IMR-90 (cell line): ENCODE data around the gene NXPE4. TPM values are rescaled to one million over a fixed set of nuclear protein-coding genes. Genes with fewer than 3 reads are reported as not detected.

Experiments
- ATAC-seq: fragments of 200-7000 bp; cut with Tn5 transposase; 2 replicates; pipeline ENCODE4 v1.9.1; 2020; ENCODE audit warnings: low read depth, mild to moderate bottlenecking, moderate library complexity
- BruUV-seq: library from RNA; stranded (reverse); fragments of 400-500 nt; replicated peaks from 2 replicates; lab custom pipeline; 2021; lab: Mats Ljungman, UMichigan
- CTCF ChIA-PET: fragments of 300-600 bp; formaldehyde crosslinking; extraction: SDS; loops from one replicate; lab custom pipeline; 2021; ENCODE audit warnings: antibody characterized with exemption; lab: Yijun Ruan, JAX
- POLR2A ChIA-PET: fragments of 300-600 bp; sonication (Branson Sonifier 250); formaldehyde crosslinking; loops from one replicate; lab custom pipeline; 2022; ENCODE audit warnings: antibody characterized with exemption; ENCODE audit not compliant: unreplicated experiment; lab: Charles Lee
- DNase-seq: peaks from one replicate; pipeline ENCODE4 v3.0.0; 2013
- H2AFZ ChIP-seq: replicated peaks from 2 replicates; pipeline ENCODE3; 2013; ENCODE audit warnings: low read length, mild to moderate bottlenecking; ENCODE audit not compliant: poor library complexity
- H2AK5ac ChIP-seq: 2 replicates; pipeline ENCODE4 v1.6.1; 2013; ENCODE audit warnings: low read depth, low read length, inconsistent platforms
- H2AK9ac ChIP-seq: replicated peaks from 2 replicates; pipeline ENCODE3; 2013; ENCODE audit warnings: mild to moderate bottlenecking, low read depth, low read length, moderate library complexity; ENCODE audit not compliant: poor library complexity
- H2BK120ac ChIP-seq: 2 replicates; pipeline ENCODE4 v1.6.1; 2013; ENCODE audit warnings: low read depth, low read length, inconsistent platforms
- H2BK15ac ChIP-seq: 3 replicates; pipeline ENCODE4 v1.6.1; 2013; ENCODE audit warnings: low read depth, low read length, inconsistent platforms
- H2BK20ac ChIP-seq: 2 replicates; pipeline ENCODE4 v1.6.1; 2013; ENCODE audit warnings: low read depth, mild to moderate bottlenecking, inconsistent platforms, low read length, moderate library complexity
- H2BK5ac ChIP-seq: 2 replicates; pipeline ENCODE4 v1.6.1; 2013; ENCODE audit warnings: mild to moderate bottlenecking, low read depth, low read length, inconsistent platforms; ENCODE audit not compliant: poor library complexity, severe bottlenecking
- H3K14ac ChIP-seq: replicated peaks from 2 replicates; pipeline ENCODE4 v1.6.1; 2013; ENCODE audit warnings: low read depth, low read length, inconsistent platforms
- H3K18ac ChIP-seq: 2 replicates; pipeline ENCODE4 v1.6.1; 2013; ENCODE audit warnings: low read depth, low read length, control low read depth
- H3K23ac ChIP-seq: 2 replicates; pipeline ENCODE4 v1.6.1; 2013; ENCODE audit warnings: low read depth, low read length, inconsistent platforms
- H3K27ac ChIP-seq: 2 replicates; pipeline ENCODE4 v1.5.1; 2013; ENCODE audit warnings: mild to moderate bottlenecking, control low read depth, low read length; ENCODE audit not compliant: insufficient read depth
- H3K27me3 ChIP-seq: 2 replicates; pipeline ENCODE4 v1.6.1; 2013; ENCODE audit warnings: low read length; ENCODE audit not compliant: control insufficient read depth, insufficient read depth
- H3K36me3 ChIP-seq: 2 replicates; pipeline ENCODE4 v1.6.1; 2013; ENCODE audit warnings: low read length, mixed read lengths; ENCODE audit not compliant: control insufficient read depth, insufficient read depth
- H3K4ac ChIP-seq: 2 replicates; pipeline ENCODE4 v1.6.1; 2013; ENCODE audit warnings: low read depth, low read length, inconsistent platforms
- H3K4me1 ChIP-seq: 2 replicates; pipeline ENCODE4 v1.6.1; 2013; ENCODE audit warnings: low read length, mixed read lengths; ENCODE audit not compliant: control insufficient read depth, insufficient read depth
- H3K4me2 ChIP-seq: 2 replicates; pipeline ENCODE4 v1.6.1; 2013; ENCODE audit warnings: low read depth, mild to moderate bottlenecking, control low read depth, low read length, moderate library complexity
- H3K4me3 ChIP-seq: 2 replicates; pipeline ENCODE4 v1.5.1; 2013; ENCODE audit warnings: low read depth, mild to moderate bottlenecking, control low read depth, low read length, moderate library complexity; ENCODE audit not compliant: insufficient read depth
- H3K56ac ChIP-seq: 2 replicates; pipeline ENCODE4 v1.6.1; 2013; ENCODE audit warnings: low read length, inconsistent platforms; ENCODE audit not compliant: insufficient read depth; ENCODE audit errors: extremely low read depth
- H3K79me1 ChIP-seq, 2 experiments: 2 replicates each; pipeline ENCODE4 v1.6.1; 2013; ENCODE audit warnings: low read length in 2 of 2, inconsistent platforms in 1 of 2, low read depth in 1 of 2
- H3K9ac ChIP-seq: 2 replicates; pipeline ENCODE4 v1.6.1; 2013; ENCODE audit warnings: low read depth, low read length, control low read depth
- H3K9me1 ChIP-seq: 2 replicates; pipeline ENCODE4 v1.6.1; 2013; ENCODE audit warnings: low read length, inconsistent platforms; ENCODE audit not compliant: insufficient read depth
- H3K9me3 ChIP-seq: 2 replicates; pipeline ENCODE4 v1.6.1; 2013; ENCODE audit warnings: low read length; ENCODE audit not compliant: control insufficient read depth, insufficient read depth
- H4K20me1 ChIP-seq: 2 replicates; pipeline ENCODE4 v1.6.1; 2013; ENCODE audit warnings: low read length, inconsistent platforms; ENCODE audit not compliant: insufficient read depth
- H4K5ac ChIP-seq: 2 replicates; pipeline ENCODE4 v1.6.1; 2013; ENCODE audit warnings: mild to moderate bottlenecking, low read depth, low read length, control low read depth
- H4K8ac ChIP-seq, 2 experiments: 2 replicates each; pipeline ENCODE4 v1.6.1; 2013; ENCODE audit warnings: low read depth in 2 of 2, low read length in 2 of 2, control low read depth in 1 of 2, inconsistent platforms in 1 of 2
- H4K91ac ChIP-seq: 2 replicates; pipeline ENCODE4 v1.6.1; 2013; ENCODE audit warnings: low read depth, low read length, inconsistent platforms; ENCODE audit not compliant: insufficient read depth
- BHLHE40 ChIP-seq: fragments of 150-350 bp; IDR thresholded peaks from 2 replicates; pipeline ENCODE4 v1.6.1; 2016; ENCODE audit warnings: mild to moderate bottlenecking, low read depth, low read length
- CEBPB ChIP-seq: IDR thresholded peaks from 2 replicates; pipeline ENCODE4 v1.6.1; 2012; ENCODE audit warnings: low read depth, low read length, improper control_type of control experiment
- CHD1 ChIP-seq: IDR thresholded peaks from 2 replicates; pipeline ENCODE4 v1.6.1; 2012; ENCODE audit warnings: low read depth, low read length, improper control_type of control experiment
- FOS ChIP-seq: fragments of 150-350 bp; IDR thresholded peaks from 2 replicates; pipeline ENCODE4 v1.6.1; 2016; ENCODE audit warnings: low read depth, low read length
- MAFK ChIP-seq: IDR thresholded peaks from 2 replicates; pipeline ENCODE4 v1.6.1; 2012; ENCODE audit warnings: low read depth, low read length, improper control_type of control experiment
- MAZ ChIP-seq: IDR thresholded peaks from 2 replicates; pipeline ENCODE4 v1.6.1; 2012; ENCODE audit warnings: low read depth, mild to moderate bottlenecking, low read length, improper control_type of control experiment, moderate library complexity, borderline replicate concordance
- MXI1 ChIP-seq: IDR thresholded peaks from 2 replicates; pipeline ENCODE4 v1.6.1; 2012; ENCODE audit warnings: low read depth, mild to moderate bottlenecking, low read length, moderate library complexity, borderline replicate concordance
- NFE2L2 ChIP-seq: fragments of 150-350 bp; IDR thresholded peaks from 2 replicates; pipeline ENCODE4 v1.6.1; 2016; ENCODE audit warnings: low read depth, mild to moderate bottlenecking, low read length
- POLR2A ChIP-seq: IDR thresholded peaks from 2 replicates; pipeline ENCODE4 v1.6.1; 2012; ENCODE audit warnings: mild to moderate bottlenecking, low read depth, low read length
- RAD21 ChIP-seq: IDR thresholded peaks from 2 replicates; pipeline ENCODE4 v1.6.1; 2012; ENCODE audit warnings: low read length, improper control_type of control experiment
- RCOR1 ChIP-seq: IDR thresholded peaks from 2 replicates; pipeline ENCODE4 v1.6.1; 2012; ENCODE audit warnings: mild to moderate bottlenecking, low read length, improper control_type of control experiment; ENCODE audit not compliant: insufficient replicate concordance
- RFX5 ChIP-seq: IDR thresholded peaks from 2 replicates; pipeline ENCODE4 v1.8.0; 2012; ENCODE audit warnings: low read depth, mild to moderate bottlenecking, low read length, moderate library complexity
- SMC3 ChIP-seq: fragments of 150-350 bp; IDR thresholded peaks from 2 replicates; pipeline ENCODE4 v1.6.1; 2016; ENCODE audit warnings: low read depth, mild to moderate bottlenecking, antibody characterized with exemption, low read length, moderate library complexity
- WGBS, 2 experiments: methylation state at CpG; one replicate each; pipeline versions ENCODE4 v1.1.5 to v1.1.7; 2013; ENCODE audit warnings: missing lambda C conversion rate in 2 of 2; ENCODE audit not compliant: insufficient read length in 1 of 2; ENCODE audit errors: extremely low coverage in 2 of 2; 5-methylcytosine and 5-hydroxymethylcytosine counted together
- dilution Hi-C: fragments of 300-500 bp; cut with HindIII; formaldehyde crosslinking; loops from one replicate; pipeline ENCODE4 v1.14.3; 2018; ENCODE audit warnings: low sequenced_read_pairs; ENCODE audit not compliant: unreplicated experiment
- in situ Hi-C: fragments of 300-500 bp; cut with MboI; formaldehyde crosslinking; loops from 3 replicates; pipeline ENCODE4 v1.14.3; 2019; ENCODE audit warnings: low sequenced_read_pairs, inconsistent platforms, mixed read lengths
- intact Hi-C: fragments of 100-400 bp; cut with micrococcal nuclease; formaldehyde crosslinking; loops from 2 replicates; pipeline ENCODE4 v1.10.0; 2022
- polyA plus RNA-seq, 3 experiments: library from polyadenylated mRNA; depleted of rRNA; stranded (reverse); fragments of >200 nt; gene quantifications; 2 replicates each; pipeline ENCODE4 v1.2.3, GENCODE V29; 2012; ENCODE audit warnings: low replicate concordance in 1 of 3
- total RNA-seq: library from RNA; depleted of rRNA; stranded (reverse); fragments of >200 nt; gene quantifications from 2 replicates; pipeline ENCODE4 v1.2.3, GENCODE V29; 2012
- TF ChIP-seq, protein P1 (sequence below): conservative IDR thresholded peaks from 2 replicates; pipeline ENCODE4 v1.5.1; 2012; ENCODE audit warnings: mild to moderate bottlenecking, low read depth, low read length, improper control_type of control experiment
- TF ChIP-seq, protein P2 (sequence below): fragments of 150-350 bp; IDR thresholded peaks from 2 replicates; pipeline ENCODE4 v1.6.1; 2016; ENCODE audit warnings: low read depth, mild to moderate bottlenecking, low read length, moderate library complexity, borderline replicate concordance
- TF ChIP-seq, protein P3 (sequence below): fragments of 150-350 bp; IDR thresholded peaks from 2 replicates; pipeline ENCODE4 v1.6.1; 2017; ENCODE audit warnings: mild to moderate bottlenecking, antibody characterized with exemption, low read length, low read depth

NXPE4 gene
- total and polyA plus RNA-seq, 2 of the 4 experiments (the other 2 are of a cell fraction), result not detected

DNA sequence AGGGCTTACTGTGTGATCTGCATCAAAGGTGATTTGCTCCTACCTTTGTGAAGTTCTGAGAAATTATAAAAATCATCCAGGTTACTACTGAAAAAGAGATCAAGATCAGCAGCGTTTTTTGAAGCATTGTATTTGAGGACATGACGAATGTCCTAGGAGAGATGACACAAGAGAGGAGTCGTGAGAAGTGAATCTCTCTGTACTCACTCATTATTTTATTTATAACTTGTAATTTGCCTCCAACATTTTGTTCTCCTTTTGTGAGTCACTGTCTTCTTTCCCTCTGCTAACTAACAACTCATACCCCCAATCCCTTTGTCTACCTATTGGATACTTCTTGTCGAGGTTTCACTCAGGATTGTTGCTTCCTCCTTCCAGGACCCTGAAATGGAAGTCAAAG, 44.5 kb downstream of the NXPE4 start:
- no TSS peak for BruUV-seq
- Histone ChIP-seq H3K79me1 (no peaks in the 10 kb centered on the region), H2BK120ac (no peak overlapping the region), H3K27ac (no peak overlapping the region), H4K91ac (no peak overlapping the region), H2AFZ (no peak overlapping the region), H3K9me3 (no peaks in the 10 kb centered on the region), H3K4me2 (no peak overlapping the region), H4K8ac (no peak overlapping the region), H2AK9ac (no peak overlapping the region), H3K4ac (no peak overlapping the region), H3K23ac (no peak overlapping the region), H3K56ac (no peak overlapping the region), H2BK20ac (no peak overlapping the region), H2AK5ac (no peak overlapping the region), H2BK15ac (no peak overlapping the region), H3K4me3 (no peak overlapping the region), H3K9ac (no peak overlapping the region), H4K5ac (no peak overlapping the region), H3K18ac (no peak overlapping the region), H3K27me3 (no peaks in the 10 kb centered on the region), H3K14ac (no peak overlapping the region), H2BK5ac (no peak overlapping the region), H3K4me1 (no peaks in the 10 kb centered on the region), H3K9me1 (no peaks in the 10 kb centered on the region), H3K36me3 (no peaks in the 10 kb centered on the region), H4K20me1 (no peaks in the 10 kb centered on the region)
- CTCF ChIA-PET, result no interaction called here
- dilution Hi-C loops (no loop called here), in situ Hi-C loops (no loop called here), intact Hi-C loops (no loop called here)
- POLR2A ChIA-PET, result no interaction called here
- TF ChIP-seq RFX5 (no peak), FOS (no peak), MAFK (no peak), POLR2A (no peak), MXI1 (no peak), CEBPB (no peak), BHLHE40 (no peak), RAD21 (no peak), CHD1 (no peak), MAZ (no peak), NFE2L2 (no peak), SMC3 (no peak), RCOR1 (no peak)
- TF ChIP-seq, protein P1, sequence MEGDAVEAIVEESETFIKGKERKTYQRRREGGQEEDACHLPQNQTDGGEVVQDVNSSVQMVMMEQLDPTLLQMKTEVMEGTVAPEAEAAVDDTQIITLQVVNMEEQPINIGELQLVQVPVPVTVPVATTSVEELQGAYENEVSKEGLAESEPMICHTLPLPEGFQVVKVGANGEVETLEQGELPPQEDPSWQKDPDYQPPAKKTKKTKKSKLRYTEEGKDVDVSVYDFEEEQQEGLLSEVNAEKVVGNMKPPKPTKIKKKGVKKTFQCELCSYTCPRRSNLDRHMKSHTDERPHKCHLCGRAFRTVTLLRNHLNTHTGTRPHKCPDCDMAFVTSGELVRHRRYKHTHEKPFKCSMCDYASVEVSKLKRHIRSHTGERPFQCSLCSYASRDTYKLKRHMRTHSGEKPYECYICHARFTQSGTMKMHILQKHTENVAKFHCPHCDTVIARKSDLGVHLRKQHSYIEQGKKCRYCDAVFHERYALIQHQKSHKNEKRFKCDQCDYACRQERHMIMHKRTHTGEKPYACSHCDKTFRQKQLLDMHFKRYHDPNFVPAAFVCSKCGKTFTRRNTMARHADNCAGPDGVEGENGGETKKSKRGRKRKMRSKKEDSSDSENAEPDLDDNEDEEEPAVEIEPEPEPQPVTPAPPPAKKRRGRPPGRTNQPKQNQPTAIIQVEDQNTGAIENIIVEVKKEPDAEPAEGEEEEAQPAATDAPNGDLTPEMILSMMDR, result no peak
- TF ChIP-seq, protein P2, sequence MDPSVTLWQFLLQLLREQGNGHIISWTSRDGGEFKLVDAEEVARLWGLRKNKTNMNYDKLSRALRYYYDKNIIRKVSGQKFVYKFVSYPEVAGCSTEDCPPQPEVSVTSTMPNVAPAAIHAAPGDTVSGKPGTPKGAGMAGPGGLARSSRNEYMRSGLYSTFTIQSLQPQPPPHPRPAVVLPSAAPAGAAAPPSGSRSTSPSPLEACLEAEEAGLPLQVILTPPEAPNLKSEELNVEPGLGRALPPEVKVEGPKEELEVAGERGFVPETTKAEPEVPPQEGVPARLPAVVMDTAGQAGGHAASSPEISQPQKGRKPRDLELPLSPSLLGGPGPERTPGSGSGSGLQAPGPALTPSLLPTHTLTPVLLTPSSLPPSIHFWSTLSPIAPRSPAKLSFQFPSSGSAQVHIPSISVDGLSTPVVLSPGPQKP, result no peak
- TF ChIP-seq, protein P3, sequence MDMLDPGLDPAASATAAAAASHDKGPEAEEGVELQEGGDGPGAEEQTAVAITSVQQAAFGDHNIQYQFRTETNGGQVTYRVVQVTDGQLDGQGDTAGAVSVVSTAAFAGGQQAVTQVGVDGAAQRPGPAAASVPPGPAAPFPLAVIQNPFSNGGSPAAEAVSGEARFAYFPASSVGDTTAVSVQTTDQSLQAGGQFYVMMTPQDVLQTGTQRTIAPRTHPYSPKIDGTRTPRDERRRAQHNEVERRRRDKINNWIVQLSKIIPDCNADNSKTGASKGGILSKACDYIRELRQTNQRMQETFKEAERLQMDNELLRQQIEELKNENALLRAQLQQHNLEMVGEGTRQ, result no peak
- no CpG with 5 or more reads among the region's 4 CpGs for WGBS, 2 experiments
- DNase-seq (no peak), ATAC-seq (no peak)
